NCI-H1436 treated with DMSO at 0.1 percent for 48 hours (cell line): ENCODE data around the gene FBXO15.

Source experiments
- DNase-seq: peaks from one replicate; lab custom pipeline; 2025; lab: John Stamatoyannopoulos, UW

FBXO15 gene

DNA sequence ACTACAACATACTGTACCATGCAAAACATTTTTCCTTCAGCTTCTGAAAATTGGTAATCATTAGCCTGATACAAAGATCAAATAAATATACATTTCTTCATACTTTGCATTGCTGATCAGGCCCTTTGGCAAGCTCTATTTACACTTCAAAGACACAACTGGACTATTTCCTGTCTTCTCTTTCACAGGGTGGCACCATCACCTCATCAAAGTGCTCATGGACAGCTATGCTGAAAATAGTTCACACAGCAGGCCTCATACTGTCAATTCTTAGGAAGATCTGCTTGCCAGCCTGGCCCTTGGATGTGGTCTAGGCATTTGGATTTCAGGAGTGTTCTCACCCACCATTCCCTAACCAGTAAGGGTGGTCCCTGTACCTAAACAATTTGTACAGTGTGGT lies 33.9 kb downstream of the FBXO15 start:
- DNase-seq, result no peak

DNA sequence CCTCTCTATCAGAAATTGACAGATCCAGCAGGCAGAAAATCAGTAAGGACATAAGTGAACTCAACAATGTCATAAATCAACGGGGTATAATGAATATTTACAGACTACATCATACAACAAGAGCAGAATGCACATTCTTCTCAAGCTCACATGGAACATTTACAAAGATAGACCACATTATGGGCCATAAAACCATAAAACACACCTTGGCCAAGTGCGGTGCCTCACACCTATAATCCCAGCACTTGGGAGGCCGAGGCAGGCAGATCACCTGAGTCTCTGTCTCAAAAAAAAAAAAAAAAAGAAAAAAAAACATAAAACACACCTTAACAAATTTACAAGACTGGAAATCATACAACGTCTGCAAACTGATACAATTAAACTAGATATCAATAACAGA lies 36.7 kb downstream of the FBXO15 start:
- DNase-seq, result no peak

DNA sequence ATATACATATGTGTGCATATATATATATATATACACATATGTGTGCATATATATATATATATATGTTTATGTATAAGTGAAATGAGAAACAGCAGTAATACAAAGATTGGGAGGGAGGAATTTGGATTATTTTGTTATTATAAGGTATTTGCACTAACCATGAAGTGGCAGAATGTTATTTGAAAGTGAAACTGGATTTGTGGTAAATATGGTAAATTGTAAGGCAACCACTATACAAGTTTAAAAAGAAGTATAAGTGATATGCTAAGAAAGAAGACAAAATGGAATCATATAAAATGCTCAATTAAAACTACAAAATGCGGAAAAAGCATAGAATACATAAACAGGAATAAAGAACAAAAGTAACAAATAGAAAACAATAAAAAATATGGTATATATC lies 37.5 kb downstream of the FBXO15 start:
- DNase-seq, result no peak

DNA sequence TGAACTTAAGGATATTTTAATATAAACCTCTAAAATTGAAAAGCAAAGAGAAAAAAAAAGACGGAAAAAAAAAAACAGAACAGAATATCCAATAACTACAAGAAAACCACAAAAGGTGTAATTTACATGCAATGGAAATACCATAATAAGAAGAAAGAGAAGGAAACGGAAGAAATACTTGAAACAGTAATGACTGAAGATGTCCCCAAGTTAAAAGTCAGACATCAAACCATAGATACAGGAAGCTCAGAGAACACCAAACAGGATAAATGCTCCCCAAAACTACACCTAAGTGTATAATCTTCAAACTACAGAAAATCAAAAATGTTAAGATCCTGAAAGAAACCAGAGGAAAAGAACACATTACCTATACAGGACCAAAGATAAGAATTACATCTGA lies 39.2 kb downstream of the FBXO15 start:
- DNase-seq, result no peak

DNA sequence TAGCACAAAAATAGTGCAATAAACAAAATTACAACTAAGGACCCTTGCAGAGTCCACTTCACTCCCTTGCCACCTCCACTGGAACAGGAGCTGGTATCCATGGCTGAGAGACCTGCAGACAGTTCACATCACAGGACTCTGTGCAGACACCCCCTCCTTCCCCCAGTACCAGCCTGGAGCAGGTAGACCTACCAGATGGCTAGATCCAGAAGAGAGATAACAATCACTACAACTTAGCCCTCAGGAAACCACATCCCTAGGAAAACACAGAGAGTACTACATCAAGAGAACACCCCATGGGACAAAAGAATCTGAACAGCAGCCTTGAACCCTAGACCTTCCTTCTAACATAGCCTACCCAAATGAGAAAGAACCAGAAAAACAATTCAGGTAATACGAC lies 49.8 kb downstream of the FBXO15 start:
- DNase-seq, result no peak

DNA sequence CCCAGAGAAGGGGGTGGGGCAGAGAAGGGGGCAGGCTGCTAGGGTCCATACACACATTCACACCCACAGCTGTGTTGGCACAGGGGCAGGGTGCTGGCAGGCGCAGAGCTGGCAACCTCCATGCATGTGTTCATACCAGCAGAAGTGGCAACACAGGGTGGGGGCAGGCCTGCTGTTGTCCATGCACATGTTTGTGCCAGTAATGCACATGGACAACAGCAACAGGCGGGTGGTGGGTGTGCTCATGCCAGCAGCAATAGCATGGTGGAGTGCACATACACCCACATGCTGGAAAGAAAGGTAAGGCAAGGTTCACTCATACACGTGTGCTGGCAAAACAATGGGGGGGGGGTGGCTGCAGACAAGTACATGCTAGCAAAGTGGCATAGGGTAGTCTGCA lies 54.7 kb downstream of the FBXO15 start:
- DNase-seq, result no peak

DNA sequence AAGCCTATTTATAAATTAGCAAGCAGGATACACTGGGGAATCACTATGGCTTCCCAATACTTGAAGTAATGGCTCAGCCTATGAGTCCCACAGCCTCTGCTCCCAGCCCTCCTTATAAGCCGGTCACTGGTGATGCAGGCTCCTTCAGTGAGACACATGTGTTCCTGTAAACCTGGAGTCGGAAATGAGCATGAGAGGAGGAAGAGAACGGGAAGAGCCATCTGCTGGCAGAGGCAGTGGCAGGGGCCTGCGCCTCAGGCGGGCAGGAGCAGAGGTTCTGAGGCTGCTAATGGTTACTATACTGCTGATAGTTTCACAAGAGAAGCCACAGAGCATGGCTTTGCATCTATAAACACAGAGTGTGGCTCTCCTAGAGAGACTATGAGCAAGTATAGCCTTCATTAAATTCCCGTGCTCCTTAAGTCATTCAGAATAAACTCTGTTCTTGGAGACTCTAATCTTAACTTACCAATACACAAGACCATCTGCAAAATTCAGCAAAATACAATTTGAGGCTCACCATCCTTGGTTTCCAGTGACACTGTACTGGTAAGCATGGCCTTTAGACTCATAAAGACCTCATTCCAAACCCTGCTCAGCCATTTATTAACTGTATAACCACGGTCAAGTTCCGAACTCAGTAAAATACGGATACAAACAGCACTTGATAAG lies 63.3 kb downstream of the FBXO15 start:
- no peak for DNase-seq

DNA sequence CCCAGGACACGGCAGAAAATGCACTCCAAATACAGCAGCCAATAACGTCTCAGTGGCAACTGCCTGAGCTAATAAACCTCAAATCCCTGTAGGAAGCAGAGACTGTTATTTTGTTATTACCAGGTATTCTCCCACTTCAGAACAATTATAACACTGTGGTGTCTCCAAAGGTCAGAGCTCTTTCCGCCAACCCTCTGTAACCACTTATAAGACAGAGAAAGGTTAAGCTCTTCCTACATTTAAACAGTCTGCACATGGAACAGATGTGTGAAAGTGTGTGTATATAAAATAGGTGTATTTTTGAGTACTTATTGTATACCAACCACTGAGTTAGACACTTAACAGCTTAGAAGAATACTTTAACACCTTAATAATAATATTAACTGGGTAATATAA lies 64.1 kb downstream of the FBXO15 start:
- no peak for DNase-seq

DNA sequence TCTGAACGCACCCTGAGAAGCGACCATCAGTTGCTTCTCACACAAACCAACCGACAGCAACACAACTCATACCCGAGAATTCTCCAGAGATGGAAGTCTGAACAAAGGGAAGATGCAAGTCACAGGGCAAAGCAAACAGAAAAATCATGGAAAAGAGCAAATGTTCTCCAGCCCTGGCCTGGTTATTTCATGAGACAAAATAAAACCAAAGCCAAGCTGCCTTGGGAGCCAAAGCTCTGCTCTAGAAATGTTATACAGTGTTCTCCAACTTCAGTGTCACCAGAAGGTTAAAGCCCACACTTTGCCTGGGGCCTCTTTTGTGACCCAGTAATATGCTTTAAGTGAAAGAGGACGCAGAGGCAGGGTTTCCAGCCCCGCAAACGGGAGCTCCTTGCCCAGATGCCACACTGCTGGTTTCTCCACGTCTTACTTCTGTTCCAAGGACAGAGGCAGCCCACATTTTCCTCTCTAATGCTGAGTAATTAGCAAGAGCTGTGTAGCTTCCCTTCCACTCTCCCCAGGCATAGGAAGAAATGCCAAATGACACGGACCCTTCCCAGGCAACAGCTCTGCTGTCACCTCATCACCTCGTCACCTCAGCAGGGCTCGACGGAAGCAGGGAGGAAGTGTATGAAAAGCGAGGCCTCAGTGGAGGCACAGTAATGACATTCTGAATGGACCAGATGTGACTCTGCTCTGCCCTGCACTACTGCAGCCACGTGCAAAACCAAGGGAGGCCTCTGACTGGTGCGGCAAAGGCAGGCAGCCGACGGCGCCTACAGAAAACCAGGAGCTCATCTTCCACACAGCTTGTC lies 64.7 kb downstream of the FBXO15 start:
- no peak for DNase-seq

DNA sequence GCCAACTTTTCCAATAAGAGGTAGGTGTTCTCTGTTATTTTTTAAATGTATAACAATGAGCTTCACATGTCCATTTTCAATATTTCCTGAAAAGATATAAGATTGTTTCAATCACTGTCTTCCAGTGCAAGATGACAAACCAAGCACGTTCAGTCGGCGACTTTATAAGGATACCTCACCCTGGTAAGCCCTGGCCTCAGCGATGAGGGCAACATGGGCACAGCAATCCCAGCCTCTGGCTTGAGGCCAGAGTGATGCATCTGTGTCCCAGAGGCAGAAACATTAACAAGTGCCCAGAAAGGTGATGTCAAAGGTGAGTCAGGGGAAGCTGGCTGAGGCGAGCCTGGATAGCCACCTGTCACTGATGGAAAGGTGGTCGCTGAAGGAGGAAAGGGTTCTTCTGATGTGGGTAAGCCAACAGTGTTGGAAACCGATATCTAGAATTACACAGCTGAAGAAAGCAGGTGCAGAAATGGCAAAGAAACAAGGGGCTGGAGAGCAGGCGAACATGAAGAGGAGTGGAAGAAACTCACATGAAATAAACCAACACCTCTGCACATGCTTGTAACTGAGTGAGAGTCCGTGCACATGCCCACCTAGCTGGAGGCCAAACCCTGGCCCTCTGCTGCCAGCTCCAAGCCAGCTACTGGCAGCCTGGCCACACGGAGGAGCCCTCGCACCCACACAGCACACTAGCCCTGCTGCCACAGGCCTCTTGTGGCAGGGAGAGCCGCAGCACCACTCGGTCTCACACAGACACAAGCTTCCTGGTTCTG lies 65.5 kb downstream of the FBXO15 start:
- no peak for DNase-seq

DNA sequence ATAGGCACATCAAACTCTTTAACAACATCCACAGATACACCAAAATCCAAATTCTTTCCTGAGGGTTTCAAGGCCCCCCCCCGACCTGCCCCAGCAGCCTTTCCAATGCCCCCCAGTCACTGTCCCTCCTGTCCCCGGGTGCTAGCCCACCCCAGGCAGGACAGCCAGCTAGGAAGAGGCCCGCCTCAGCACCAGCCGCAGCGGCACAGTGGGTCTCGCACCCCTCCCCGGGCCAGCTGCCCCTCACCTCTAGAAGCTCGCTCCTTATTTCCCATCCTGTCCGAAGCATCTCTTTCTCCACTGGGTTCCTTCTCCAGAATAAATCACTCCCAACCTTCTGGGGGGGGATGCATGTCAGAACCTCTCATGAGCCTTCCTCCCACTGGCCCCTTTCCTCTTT lies 69.4 kb downstream of the FBXO15 start:
- no peak for DNase-seq

DNA sequence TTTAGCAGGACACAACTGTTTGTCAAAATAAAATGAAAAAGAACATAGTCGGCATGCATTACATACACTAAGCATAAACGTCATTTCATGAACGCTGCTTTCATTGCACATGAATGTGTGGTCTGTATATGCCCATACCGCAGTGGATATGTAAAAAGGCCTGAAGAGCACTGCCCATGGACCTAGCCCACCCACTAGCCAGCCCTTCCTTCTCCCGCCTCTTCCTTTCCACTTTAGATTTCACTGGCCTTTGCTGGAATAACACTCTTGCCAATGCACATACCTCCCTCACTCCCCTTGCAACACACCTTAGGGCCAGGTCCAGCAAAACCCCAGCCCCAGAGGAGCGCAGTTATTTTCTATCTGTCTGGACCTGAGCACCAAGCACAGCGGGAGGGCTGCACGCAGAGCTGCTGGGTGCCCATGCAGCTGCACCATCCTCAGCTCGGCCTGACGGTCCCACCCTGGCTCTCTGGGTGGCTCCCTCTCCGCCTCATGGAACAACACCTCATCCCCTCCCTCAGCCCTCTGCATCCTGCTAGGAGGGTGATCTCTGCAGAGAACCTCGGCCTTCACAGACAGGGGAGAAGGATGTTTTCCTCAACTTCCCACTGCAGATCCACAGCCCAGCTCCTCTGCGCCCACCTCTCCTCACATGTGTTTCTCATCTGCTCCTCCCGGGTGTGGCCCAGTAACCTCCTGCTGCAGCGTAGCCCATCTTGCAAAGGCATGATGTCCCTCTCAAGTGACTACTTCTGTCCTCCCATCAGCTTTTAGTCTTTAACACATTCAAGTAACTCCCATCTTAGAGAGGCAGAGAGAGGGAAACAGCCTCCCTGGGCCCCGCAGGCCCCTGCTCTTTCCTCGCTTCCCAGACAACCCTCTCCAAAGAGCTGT lies 72.7 kb downstream of the FBXO15 start:
- no peak for DNase-seq

DNA sequence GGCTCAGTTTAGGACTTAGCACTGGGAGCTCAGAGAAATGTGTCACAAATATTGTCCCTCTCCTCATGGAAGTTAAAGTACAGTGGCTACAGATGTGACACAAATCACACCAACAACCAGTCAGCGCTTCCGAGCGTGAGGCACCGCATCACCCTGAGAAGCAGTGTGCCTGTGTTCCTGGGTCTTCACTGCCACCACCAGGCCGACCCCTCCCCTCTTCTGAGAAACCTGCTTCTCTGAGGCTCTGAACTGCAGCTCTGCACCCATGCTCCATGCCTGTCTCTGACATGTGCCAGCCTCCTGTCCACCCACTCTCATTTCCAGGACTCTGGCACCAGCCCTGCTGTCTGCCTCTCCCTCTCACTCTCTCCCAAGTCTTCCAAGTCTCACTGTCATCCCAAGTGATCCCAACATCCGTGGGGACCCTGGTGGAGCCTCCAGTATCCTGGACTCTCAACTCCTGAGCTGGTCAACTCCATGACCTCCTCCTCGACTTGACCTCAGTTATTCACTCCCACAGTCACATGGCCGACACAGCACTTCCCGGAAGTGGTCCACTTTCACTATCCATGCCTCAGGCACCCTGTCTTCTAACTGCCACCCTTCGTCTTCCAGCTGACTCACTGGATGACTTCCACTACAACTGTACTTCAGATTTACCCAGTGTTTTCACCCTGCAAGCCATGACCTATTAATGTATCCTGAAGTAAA lies 73.5 kb downstream of the FBXO15 start:
- no peak for DNase-seq

DNA sequence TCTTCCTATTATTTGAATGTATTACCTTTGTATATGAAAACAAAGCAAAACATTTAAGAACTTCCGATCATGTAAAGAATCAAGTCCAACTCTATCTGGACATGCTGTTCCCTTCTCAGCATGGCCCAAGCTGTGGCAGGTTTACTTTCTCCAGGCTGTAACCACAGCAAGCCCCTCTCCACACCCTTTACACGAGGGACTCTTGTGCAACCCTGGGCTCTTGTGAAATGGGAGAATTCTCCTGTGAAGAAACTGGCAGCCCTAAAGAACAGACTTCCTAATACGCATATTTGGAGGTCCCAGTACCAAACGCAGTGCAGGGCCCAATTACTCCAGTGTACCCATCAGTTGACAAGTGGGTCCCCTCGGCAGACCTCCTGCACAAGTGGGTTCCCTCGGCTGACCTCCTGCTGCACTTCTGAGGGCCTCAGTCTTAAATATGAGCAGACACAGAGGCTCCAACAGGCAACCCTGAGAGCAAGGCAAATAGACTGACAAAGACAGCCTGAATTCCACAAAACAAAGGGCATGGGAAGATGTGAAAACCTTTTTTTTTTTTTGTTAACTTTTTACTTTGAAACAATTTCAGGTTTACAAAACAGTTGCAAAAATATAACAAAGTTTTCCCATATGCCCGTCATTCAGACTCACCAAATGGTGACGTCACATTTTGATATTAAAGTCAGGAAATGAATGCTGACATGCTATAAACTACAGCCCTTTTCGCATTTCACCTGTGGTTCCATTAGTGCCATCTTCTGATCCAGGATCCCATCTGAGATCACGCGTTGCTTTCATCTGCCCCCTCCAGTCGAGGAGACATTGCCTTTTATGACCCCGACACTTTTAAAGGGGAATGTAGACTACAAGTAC lies 78.2 kb downstream of the FBXO15 start:
- no peak for DNase-seq

DNA sequence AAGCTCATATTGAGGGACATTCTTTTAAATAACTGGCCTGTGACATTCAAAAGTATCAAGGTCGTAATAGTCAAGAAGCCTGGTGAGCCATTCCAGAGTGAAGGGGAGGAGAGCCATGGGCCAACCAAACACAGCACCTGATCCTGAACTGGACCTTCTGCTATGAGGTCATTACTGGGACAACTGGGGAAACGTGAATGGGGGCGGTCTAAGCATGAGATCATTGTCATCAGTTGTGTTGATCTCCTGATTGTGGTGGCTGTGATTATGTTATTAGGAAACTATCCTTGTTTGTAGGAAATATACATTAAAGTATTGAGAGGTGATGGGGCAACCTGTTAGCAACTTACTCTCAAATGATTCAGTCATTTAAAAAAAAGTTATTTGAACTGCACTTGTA lies 79.3 kb downstream of the FBXO15 start:
- no peak for DNase-seq

DNA sequence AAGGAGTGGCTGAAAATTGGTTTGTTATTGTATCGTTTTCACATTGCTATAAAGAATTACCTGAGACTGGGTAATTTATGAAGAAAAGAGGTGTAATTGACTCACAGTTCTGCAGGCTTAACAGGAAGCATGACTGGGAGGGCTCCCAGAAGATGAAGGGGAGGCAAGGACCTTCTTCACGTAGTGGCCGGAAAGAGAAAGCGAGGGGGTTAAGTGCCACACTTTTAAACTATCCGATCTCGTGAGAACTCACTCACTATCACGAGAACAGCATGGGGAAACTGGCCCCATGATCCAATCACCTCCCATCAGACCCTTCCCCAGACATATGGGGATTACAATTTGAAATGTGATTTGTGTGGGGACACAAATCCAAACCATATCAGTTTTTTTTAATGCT lies 81.6 kb downstream of the FBXO15 start:
- DNase-seq, result no peak

DNA sequence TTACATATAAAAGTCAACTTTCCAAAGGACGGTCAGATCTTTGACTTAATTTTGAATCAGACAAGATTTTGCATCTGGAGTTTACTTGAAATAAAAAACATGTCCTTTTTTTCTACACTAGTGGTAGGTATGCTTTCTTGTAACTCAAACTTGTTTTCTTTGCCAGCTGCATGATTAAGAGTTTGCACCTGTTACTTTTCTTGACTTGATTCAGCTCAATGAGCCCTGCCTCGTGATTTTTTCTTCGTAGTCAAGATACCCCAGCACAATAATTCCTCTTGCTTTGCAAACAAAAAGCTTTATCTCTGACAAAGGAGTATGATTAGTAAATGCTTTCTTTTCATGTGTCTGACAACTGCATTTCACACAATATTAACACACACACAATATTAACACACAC lies 82.3 kb downstream of the FBXO15 start:
- no peak for DNase-seq

DNA sequence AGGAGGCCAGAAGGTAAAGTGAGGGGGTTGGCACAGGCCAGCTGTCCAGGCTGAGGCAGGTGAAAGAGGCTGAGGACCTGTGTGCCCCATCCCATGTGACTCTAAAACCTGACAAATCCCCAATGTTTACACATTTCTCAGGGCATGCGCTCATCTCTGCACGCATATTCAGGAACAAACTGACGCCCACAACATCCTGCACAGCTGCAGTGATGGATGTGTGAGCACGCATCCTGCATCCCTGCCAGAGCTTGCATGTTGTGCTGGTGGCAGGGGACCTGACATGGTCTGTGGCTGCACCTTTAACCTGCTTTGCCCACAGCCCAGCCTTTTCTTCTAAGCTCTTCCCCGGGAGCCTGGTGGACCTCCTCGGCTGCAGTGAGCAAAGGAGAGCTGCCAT lies 83.1 kb downstream of the FBXO15 start:
- no peak for DNase-seq

DNA sequence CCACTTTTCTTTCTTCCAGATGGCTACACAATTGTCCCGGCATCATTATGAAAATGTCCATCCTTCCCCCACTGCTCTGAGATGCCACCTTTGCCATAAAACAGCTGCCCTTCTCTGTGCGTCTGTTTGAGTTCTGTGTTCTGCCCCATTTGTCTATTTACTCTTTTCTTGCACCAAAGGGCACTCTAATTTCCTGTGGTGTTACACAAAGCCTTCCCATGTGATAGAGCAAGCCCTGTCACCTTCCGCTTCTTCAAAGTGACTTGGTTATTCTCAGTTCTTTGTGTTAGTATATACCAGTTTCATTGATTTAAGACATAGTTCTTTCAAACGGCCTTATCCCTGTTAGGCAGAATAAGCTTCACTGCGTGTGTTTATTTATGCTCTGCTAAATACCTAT lies 84.1 kb downstream of the FBXO15 start:
- no peak for DNase-seq

DNA sequence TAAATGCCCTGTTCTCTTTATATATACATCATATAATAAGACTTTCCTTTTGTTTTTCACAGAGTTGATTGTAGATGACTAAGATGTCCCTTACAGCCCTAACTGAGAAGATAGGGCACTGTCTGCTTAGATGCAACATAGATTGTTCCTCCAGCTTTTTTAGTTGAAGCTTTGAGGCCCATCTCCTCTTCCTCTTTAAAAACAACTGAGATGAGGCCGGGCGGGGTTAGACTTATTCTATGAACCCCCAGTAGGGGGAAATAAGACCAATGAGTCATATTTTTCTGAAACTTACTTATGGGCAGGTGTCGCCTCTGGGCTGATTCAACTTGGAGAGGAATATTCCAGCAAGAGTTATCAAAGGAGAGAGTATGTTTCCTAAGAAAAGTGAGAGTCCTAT lies 84.6 kb downstream of the FBXO15 start:
- DNase-seq, result no peak
